GM21717 (cell line): ENCODE data around the gene BHMT2.

Source experiments
- ATAC-seq: cut with Tn5 transposase; IDR thresholded peaks from one replicate; pipeline ENCODE4 v1.9.1; 2021; ENCODE audit warnings: mild to moderate bottlenecking, moderate library complexity; ENCODE audit not compliant: unreplicated experiment

BHMT2 gene

DNA sequence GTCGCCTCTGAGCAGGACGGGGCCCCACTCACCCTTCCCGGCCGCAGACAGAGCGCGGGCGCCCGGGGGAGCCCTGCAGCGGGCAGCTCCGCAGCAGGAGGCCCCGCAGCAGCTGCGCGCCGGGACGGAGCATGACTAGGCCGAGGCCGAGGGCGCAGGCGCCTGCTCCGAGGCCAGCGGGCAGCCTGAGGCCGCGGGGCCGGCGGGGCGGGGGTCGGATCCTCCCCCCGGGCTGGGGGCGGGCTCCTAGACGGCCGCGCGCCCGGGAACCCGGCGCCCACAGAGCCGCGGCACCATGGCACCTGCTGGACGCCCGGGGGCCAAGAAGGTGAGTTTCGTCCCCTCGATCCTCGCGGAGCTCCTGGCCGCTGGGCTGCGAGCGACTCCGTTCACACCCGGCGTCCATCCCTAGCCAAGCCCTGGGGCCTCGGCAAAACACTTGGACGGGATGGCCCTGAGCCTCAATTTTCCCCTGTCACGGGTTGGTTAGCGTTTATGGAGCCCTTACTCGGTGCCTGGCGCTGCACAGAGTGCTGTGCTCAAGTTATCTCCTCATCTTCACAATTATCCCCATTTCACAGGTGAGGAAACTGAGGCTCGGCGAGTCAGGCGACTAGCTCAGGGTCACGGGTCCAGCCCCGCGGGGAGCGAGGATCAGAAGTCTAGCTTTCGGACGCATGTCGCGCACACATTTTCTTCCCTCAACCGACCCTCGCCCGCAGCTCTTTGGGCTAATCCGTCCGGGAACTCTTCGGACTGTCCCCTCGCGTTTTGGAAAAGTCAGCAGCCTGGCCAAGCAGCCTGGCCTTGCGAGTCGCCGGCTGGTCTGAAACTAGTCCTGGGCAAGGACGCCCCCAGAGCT, at the start of gene BHMT2, which contains the start of gene DMGDH:
TSS of gene BHMT2 (plus strand) at position 280 of the 862 bp plus-strand sequence. CDS start at position 296, 16 bp downstream.
TSS of gene DMGDH (minus strand) at position 187 of the 862 bp plus-strand sequence. CDS start at position 133, 54 bp downstream.
- ATAC-seq: no peak

- no peak for ATAC-seq
These were observed 48.6 kb upstream of the BHMT2 start for GRCh38 chr5:79020861-79021561.

DNA sequence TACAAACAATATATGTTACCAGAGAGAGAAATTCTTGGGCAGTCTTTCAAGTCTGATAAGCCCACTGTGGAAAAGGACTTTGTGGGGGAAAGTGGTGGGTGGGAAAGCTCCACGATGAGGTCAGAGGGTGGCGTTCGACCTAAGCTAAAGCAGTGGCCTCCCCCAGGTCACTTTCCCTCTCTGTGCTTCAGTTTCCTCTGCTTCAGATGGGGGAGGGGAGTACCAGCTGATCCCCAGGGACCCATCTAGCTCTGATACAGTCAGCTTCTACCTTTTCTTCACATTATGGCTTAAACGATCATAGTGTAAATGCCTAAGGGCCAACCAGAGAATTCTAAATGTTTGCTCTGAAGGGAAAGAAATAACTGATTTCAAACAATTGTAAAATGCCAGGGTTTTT, 47.8 kb upstream of the BHMT2 start:
- ATAC-seq: no peak

GRCh38 chr5:79022771-79023170, 46.8 kb upstream of the BHMT2 start:
- ATAC-seq: no peak

DNA sequence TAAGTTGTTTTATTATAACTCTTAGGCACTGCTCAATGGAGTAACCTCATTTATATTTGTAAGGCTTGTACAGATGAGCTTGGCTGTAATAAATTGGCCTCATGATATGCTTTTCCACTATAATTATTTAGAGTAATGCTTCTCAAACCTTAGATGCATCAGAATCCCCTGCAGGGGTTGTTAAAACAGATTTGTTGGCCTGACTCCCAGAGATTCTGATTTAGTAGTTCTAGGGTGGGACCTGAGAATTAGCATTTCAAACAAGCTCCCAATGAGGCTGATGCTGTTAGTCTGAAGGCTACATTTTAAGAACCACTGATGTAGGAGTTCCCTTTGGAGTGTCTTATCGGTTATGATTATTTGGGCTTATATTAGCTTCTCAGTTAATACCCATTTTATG, 46.2 kb upstream of the BHMT2 start:
- ATAC-seq: no peak

GRCh38 chr5:79023947-79024346, 45.6 kb upstream of the BHMT2 start:
- ATAC-seq: no peak

DNA sequence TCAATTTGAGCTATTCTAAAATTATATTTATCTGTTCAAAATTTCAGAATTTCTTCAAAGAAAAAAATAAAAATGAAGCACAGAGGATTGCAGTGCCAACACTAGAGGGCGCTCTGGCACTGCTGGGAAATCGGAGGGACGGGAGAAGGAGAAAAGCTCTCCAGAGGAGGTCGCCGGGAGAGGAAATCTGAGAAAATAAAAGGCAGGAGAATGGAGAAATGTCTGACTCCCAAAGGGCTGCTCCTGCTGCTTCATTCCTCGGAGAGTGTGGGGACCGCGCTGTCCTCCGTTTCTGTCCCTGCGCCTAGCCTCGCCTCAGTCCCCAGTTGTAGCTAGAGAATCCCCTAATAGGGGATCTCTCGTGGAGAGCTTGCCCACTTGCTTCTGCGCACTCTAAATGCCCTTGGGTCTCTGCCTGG, 44.5 kb upstream of the BHMT2 start:
- no peak for ATAC-seq

- ATAC-seq: no peak
These were observed 38.7 kb upstream of the BHMT2 start for GRCh38 chr5:79030663-79031484.

GRCh38 chr5:79031485-79031867, 38.1 kb upstream of the BHMT2 start:
- ATAC-seq: no peak

GRCh38 chr5:79032031-79032695, 37.4 kb upstream of the BHMT2 start:
- no peak for ATAC-seq

DNA sequence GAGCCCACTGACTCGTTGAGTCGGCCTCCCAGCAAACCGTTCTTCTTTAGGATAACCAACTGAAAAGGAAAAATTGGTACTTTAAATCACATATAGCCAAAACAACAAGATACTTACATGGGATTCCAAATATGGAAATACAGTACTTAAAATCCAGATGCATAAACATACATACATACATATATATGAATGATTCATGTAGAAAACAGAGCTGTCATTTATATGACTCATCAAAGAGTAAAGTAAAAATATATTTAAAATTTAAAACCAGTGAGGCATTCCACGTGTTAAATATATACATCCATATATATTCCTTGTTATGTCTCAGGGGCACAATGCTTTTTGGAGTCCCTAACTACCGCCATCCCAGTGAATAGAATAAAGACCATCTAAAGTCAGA, 36.8 kb upstream of the BHMT2 start:
- ATAC-seq: no peak

GRCh38 chr5:79035237-79035636, 34.3 kb upstream of the BHMT2 start:
- ATAC-seq: no peak

DNA sequence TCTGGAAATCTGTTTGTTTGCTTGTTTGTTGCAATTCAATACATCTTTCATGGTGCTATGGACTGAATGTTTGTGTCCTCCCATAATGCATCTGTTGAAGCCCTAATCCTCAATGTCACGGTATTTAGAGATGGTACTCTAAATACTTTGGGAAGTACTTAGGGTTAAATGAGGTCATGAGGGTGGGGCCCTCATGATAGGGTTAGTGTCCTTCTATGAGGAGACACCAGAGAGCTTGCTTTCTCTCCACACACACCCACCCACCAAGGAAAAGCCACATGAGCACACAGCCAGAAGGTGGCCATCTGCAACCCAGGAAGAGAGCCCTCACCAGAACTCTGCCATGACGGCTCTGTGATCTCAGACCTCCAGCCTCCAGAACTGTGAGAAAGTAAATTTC, 32.8 kb upstream of the BHMT2 start:
- no peak for ATAC-seq

- ATAC-seq: no peak
These were observed 27.4 kb upstream of the BHMT2 start for GRCh38 chr5:79042188-79042587.

DNA sequence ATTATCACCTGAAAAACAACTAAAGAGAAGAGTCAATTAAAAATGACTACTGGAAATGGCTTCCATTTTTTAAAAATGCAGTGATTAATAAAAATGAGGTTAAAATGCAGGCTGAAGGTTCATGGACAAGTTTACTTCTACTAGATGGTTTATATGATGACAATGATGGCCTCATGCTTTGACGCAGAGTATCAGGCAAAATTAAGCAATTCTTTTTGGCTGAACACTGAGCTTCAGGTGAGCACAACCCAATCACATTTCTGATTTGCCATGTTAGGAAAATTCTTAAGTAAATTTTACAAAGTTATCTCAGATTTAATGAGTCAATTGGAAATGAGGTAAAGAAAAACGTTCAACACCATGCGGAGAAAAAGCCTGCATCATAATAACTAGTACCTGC, 22.4 kb upstream of the BHMT2 start:
- ATAC-seq: no peak

DNA sequence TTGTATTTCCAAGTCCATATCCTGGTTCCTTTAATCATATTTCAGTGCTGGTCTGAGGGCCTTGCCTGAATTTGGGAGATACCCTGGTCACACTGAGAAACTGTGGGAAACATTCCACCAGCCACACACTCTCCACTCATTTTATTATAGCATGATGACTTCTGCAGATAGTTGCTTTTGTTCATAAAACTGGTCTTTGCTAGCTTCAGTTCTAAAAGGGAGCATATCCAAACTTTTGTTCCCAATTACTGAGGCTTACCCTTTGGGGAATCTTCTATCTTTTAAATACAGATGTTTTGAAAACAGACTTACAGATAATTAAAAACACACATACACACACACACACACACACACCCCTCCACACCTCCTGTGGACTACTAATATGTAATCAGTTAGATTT, 21.1 kb upstream of the BHMT2 start:
- no peak for ATAC-seq

DNA sequence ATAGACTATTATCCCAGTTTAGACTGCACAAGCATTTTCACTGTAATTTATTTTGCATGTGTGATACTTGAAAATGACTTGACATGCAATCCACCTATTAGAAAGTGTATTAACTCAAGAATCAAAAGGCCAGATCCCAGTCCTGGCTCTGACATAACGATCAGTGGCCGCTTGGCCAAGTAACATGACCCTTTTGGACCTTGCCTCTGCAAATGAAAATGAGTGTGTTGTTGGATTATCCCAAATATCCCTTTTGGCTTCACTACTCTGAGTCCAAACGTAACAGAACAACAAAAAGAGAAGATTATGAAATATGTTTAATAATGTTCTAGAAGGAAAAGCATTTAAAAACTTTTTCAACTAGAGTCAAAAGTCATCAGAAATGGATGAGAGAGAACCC, 19.1 kb upstream of the BHMT2 start:
- no peak for ATAC-seq

- ATAC-seq: no peak
These were observed 16.2 kb upstream of the BHMT2 start for GRCh38 chr5:79053321-79053720.

GRCh38 chr5:79055017-79055416, 14.6 kb upstream of the BHMT2 start:
- ATAC-seq: no peak

DNA sequence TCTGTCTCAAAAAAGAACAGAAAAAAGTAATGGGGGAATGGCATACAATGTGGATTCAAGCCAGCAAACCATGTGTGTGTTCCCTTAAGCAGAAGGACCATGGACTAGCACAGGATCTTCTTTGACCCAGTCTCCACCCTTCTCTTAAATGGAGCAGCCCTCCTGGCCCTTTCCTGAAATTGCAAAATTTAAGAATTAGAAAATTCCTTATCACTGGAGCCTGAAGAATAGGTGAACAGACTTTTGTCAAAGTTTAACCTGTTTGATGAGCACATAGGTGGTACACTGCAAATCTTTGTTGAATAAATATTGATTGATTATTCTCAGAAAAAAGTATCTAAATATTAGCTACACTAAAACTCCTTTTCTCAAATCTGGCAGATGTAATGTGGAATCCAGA, 12.7 kb upstream of the BHMT2 start:
- ATAC-seq: no peak

DNA sequence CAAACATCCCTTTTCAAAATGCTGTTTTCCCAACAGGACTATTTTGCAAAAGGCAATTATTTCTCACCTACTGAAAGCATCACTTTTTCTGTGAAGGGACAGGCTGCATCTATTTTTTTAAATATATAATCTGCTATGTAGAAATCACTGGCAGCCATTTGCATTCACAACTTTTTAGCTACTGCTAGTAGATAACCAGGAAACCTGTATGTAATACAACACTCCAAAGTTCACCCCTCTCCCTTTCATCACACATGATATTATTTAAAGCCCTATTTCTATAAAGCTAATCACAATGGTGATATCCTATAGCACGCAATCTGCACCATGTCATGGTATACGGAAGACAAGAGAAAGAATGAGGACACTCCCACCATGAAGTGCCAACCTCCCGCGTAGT, 9.9 kb upstream of the BHMT2 start:
- no peak for ATAC-seq
